Fibroblast of skin of left biceps (primary cell): ENCODE measurements around the gene NKD2.
"Not testable (repeated sequence)": the region's sequence is repeated elsewhere in the genome, so short reads cannot be mapped to it uniquely, and the experiment has no call there.

Experiments
- DNase-seq, 2 experiments: peaks; one replicate each; pipeline ENCODE4 v3.0.0-alpha.2; 2013; ENCODE audit warnings: low read depth in 2 of 2

Gene NKD2

DNA sequence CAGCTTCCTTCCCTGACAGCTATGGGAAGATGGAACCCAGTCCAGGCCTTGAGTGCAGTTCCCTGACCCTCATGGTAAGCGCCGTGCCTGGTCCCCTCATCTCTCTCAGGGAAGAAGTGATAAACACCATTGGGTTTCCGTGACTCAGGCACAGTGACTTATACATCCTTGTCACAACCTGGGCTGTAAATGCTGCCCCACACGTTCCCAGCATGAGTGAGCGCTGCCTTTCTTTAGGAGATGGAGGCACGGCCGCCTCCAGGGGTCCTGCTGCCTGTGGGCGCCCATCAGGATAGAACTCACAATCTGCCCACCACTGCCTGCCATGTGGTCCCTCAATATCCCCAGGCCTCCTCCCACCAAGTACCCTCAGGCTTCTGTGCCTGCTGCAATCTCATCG, 8.3 kb upstream of the NKD2 start:
- no peak for DNase-seq

- not testable (repeated sequence) for DNase-seq
Measured at GRCh38 chr5:1000831-1001230, 7.8 kb upstream of the NKD2 start.

DNA sequence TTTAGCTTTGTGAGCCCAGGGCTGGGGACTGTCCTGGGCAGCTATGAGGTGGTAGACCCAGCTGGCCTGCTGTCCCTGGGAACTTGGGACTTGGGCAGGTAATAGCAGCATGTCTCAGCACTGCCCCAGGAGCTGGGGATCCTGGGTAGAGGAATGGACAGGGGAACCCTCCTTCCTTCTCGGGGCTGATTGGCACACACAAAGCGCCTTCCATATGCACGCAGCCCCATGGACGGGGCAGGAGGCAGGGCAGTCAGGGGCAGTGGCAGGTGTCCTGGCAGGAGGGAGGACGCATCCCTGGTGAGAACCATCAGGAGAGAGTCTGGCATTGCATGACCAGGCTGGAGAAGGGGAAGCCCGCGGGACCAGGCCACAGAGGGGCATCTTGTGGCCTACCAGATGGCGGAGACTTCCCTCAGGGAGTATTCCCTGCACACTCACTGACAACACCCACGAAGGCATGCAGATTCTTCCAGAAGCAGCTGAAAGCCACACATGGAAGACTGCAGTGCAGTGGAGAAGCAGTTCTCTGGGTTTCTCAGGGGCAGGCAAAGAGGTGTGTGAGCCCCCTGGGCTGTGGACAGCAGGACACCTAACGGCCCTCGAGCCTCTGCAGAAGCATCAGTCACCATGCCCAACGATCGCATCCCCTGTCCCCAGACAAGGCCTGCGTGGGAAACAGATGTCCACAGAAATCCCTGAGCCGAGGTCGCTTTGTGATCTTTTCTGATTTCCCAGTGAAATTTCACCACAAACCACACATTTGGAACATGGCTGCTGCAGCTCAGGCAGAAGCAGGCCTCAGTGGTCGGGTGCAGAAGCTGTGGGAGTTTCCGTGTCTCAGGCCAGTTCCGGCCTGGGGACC, 7.0 kb upstream of the NKD2 start:
- no peak for DNase-seq

GRCh38 chr5:1002271-1002546, 6.4 kb upstream of the NKD2 start:
- DNase-seq: no peak

- no peak for DNase-seq
Measured at GRCh38 chr5:1002836-1003235, 5.8 kb upstream of the NKD2 start.

- DNase-seq: no peak
Measured at GRCh38 chr5:1003296-1003937, 5.2 kb upstream of the NKD2 start.

- no peak for DNase-seq
Measured at GRCh38 chr5:1004461-1005248, 3.9 kb upstream of the NKD2 start.

GRCh38 chr5:1005249-1005851, 3.3 kb upstream of the NKD2 start:
- no peak for DNase-seq

GRCh38 chr5:1005904-1006655, 2.5 kb upstream of the NKD2 start:
- DNase-seq: no peak

DNA sequence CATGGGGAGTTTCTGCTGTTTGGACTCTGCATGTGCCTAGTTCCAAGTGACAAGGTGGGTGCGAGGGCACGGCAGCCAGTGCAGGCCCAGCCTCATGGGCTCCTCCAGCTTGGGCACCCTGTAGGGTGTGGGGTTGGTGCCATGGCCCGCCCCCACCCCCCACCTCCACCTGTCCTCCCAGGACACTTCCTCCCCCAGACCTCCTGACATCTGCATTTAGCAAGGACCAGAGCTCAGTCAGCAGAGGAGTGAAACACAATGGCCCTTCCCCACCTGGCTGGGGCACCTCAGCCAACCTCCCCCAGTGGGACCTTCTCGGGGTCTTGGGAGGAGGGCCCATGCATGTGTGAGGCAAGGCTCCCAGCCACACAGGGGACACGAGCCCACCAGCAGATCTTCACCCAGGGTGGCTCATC, 1.9 kb upstream of the NKD2 start:
- no peak for DNase-seq

DNA sequence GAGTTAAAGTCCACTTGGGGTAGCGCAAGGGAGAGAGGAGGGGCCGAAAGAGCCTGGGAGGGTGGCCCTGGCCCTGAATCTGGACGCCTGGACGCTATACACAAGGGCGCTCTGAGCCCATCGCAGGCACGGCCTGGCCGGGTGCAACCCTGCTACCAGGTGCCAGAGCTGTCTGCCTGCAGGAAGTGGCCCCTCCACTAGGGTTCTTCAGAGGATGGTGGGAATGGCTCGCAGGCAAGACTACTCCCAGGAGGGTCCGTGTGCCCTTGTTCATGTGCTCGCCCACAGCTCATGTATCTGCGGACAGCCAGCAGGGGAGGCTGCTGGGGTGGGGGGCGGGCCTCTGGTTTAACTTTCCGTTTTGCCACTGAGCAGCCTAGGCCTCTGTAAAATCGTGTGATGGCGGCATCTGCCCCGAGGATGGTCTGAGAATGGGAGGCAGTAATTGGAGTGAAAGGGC, 1.4 kb upstream of the NKD2 start:
- no peak for DNase-seq

DNA sequence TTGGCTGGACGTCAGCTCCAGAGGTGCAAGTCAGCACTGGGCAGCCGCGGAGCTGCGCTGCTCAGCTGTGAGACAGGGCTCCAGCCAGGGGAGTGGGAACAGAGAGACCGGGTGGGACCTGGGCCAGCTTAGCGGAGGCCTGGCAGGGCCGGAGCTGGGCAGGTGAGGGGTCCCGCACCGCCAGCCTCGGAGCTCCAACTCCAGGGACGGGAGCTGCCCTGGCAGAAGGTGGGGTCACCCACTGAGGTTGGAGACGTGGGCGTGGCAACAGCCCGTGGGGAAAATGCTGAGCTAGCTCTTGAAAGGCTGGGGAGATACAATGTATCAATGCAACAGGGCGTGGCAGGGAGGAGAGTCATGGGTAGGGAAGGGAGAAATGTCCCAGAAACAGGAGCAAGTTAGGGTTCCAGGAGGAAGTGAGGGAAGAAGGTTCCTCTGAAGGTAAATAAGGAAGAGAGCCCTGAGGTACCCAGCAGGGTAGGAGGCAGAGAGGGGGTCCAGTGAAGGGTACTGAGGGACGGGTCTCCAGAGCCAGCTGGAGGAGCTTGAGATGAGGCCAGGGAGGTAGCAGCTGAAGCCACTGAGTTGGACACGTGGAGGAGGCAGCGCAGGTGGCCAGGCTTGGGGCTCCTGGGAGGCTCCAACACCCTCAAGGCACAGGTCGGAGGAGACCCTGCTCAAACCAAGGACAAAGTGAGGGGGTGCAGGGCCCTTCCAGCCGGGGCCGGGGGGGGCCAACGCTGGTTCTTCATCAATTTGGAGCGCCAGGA, 736 bp upstream of the NKD2 start:
- no peak for DNase-seq

DNA sequence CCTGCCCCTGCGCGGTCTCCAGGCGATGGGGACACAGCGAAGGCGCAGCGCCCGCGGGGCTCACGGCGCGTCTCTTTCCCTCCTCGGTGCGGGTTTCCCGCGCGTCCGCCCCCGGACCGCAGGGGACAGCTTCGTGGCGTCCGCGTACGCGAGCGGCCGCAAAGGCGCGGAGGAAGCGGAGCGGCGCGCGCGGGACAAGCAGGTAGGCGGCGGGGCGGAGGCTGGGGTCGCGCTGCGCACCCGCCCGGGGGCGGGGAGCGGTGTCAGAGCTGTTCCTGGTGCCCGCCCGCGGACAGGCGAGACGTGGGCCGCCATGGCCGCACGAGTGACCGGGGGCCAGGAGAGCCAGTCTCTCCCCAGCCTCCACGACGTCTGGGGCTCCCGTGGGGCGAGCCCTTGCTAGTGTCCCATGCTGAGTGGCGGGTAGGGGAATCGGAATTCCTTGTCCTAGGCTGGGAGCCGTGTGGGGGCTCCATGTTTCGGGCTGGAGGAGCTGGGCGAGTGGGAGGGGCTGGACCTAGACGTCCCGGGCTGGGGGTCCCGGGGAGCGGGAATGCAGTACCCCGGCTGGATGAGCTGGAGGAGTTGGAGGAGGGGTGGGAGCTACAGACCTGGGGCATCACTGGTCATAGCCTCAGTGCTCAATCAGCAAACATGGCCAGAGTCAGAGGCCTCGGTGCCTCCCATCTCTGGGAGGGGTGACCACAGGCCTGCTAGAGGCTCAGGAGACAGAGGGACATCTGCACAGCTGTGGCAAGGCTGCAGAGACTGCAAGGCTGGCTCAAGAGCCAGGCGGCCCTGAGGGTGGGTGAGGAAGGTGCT, 968 bp downstream of the NKD2 start:
- no peak for DNase-seq

DNA sequence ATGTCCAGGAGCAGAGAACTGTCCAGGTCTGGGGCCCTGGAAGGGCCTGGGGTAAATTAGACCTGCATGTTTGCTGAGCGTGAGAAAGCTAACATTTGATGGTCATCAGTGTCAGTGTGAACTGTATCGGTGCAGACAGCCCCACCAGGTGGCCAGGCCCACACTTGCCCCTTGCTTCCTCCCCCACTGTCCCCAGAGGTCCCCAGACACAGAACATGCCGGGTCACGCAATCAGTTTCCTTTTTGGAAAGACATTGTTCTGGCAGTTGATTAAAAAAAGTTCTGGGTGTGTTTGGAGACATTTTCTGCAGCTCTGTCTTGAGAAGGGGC, 1.5 kb downstream of the NKD2 start:
- no peak for DNase-seq

DNA sequence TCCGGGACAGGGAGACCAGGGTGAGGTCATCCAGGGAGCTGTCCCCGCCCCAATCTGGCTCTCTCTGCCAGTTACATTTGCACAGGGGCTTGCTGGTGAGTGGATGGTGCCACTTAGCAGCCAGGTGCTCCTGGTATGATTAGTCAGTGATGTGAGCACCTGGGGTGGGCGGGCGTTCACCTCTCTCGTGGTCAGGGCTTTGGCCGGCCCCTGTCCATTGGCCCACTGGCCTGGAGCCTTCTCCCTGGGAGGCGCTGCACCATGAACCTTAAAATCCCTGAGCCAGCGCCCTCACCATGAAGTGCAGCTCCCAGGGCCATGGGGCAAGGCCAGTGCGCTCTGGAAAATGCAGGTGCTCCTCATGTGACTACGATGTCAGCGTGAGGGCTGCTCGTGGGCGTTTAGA, 2.0 kb downstream of the NKD2 start:
- no peak for DNase-seq

- no peak for DNase-seq
Measured at GRCh38 chr5:1011226-1011631, 2.6 kb downstream of the NKD2 start.

DNA sequence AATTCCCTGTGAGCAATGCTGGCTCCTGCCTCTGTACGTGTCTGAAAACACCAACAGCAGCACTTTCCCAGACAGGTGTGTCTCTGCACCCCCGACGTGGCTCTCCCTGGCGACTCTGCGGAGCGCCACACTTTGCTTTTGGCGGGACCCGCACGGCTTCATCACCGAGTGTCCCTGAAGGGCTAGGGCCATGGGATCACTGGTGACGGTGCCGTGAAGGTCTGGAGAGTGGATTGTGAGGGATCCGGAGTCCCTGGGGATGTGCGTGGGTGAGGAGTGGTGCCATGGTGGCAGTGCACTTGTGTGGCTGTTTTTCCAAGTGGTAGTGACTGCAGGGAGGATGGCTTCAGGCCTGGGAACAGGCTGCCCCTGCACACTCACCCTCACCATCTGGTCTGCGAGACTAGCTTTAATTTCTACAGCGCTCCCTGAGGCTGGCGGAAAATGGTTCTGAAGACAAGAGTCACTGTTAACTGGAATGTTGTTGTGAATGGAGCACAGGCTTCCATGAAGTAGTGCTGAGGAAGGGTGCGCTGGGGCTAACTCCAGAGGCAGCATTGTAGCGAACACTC, 3.2 kb downstream of the NKD2 start:
- DNase-seq: no peak

GRCh38 chr5:1012313-1012841, 3.8 kb downstream of the NKD2 start:
- no peak for DNase-seq

DNA sequence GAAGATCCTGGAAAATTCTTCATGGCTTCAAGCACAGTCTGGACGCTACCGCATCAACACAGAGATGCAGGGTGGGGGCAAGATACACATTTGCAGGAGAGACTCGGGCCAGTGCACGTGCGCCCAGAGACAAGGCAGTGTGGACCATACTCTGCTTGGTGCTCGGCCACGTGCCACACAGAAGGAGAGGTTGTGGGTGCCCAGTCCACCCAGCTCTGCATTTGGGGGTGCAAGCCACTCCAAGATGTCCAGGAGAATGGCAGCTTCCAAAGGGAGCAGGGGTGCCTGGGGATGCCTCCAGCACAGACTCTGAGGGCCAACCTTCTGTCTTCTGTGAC, 4.3 kb downstream of the NKD2 start:
- no peak for DNase-seq
